NCI-H69 (cell line): ENCODE results near the gene AGPAT2.

Experiments
- DNase-seq: peaks from one replicate; lab custom pipeline; 2025; lab: John Stamatoyannopoulos, UW

The AGPAT2 gene

GRCh38 chr9:136625101-136626065 is 61.9 kb downstream of the AGPAT2 start:
- peak; percentile 44 for DNase-seq

- DNase-seq, result peak; percentile 28
Measured at GRCh38 chr9:136624184-136624951, 62.9 kb downstream of the AGPAT2 start.

- DNase-seq, result peak; percentile 57
Measured at GRCh38 chr9:136623842-136624183, 63.4 kb downstream of the AGPAT2 start.
